Stimulated activated naive CD4-positive, alpha-beta T cell treated with Interleukin-2 at 50 U/mL for 16 hours (primary cell): ENCODE data around the gene AP5S1.

Source experiments
- DNase-seq: peaks from one replicate; lab custom pipeline; 2025; lab: John Stamatoyannopoulos, UW

AP5S1 gene

GRCh38 chr20:3875378-3875974 lies 55.1 kb downstream of the AP5S1 start:
- no peak for DNase-seq

GRCh38 chr20:3876000-3876399 lies 55.7 kb downstream of the AP5S1 start:
- no peak for DNase-seq

GRCh38 chr20:3876676-3877075 lies 56.3 kb downstream of the AP5S1 start:
- DNase-seq, result no peak
